ENCODE measurements around the gene PVR.

PVR gene

DNA sequence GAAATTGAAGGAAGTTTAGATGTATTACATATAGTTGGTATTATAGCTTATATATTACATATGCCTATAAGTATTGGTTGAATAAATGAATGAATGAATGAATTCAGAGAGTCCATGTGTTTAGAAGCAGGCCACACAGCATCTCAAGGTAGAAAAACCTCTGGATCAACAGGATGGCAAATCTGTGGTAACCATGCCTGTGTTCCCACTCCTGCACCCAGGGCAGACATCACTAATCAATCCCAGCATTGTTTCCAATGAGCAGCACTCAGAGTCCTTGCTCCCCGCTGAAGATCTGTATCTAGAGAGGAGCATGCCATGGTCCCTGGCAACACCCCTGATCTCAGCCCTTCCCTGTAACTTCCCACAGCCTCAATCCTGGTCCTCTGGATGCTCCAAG, 28.5 kb downstream of the PVR start:
- H3K4me3 ChIP-seq (ENCODE audit: low read depth, low read length) = no peak overlapping the region
- DNase-seq (ENCODE audit: low read depth) = no peak
- TF ChIP-seq, protein P1, sequence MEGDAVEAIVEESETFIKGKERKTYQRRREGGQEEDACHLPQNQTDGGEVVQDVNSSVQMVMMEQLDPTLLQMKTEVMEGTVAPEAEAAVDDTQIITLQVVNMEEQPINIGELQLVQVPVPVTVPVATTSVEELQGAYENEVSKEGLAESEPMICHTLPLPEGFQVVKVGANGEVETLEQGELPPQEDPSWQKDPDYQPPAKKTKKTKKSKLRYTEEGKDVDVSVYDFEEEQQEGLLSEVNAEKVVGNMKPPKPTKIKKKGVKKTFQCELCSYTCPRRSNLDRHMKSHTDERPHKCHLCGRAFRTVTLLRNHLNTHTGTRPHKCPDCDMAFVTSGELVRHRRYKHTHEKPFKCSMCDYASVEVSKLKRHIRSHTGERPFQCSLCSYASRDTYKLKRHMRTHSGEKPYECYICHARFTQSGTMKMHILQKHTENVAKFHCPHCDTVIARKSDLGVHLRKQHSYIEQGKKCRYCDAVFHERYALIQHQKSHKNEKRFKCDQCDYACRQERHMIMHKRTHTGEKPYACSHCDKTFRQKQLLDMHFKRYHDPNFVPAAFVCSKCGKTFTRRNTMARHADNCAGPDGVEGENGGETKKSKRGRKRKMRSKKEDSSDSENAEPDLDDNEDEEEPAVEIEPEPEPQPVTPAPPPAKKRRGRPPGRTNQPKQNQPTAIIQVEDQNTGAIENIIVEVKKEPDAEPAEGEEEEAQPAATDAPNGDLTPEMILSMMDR (IDR thresholded peaks at IDR 0.05; ENCODE audit: insufficient read depth, low read depth, low read length, missing control alignments) = no peak

DNA sequence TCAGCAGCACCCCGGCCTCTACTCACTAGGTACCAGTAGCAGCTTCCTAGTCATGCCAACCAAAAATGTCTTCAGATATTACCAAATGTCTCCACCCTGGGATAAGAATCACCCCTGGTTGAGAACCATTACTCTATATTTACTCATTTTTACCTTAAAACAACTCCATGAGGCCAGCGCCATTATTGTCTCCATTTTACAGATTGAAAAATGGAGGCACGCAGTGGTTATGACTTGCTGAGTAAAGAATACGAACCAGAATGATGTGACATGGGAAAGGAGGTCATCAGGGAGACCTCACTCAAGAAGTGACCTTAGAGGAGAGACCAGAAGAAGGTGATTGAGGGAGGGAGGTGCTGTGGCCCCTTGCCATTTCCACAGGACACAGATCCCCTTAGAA, 29.8 kb downstream of the PVR start:
- TF ChIP-seq, protein P1 (IDR thresholded peaks at IDR 0.05; ENCODE audit: insufficient read depth, low read depth, low read length, missing control alignments) = no peak
- H3K4me3 ChIP-seq (ENCODE audit: low read depth, low read length) = no peak overlapping the region
- no peak for DNase-seq (ENCODE audit: low read depth)

DNA sequence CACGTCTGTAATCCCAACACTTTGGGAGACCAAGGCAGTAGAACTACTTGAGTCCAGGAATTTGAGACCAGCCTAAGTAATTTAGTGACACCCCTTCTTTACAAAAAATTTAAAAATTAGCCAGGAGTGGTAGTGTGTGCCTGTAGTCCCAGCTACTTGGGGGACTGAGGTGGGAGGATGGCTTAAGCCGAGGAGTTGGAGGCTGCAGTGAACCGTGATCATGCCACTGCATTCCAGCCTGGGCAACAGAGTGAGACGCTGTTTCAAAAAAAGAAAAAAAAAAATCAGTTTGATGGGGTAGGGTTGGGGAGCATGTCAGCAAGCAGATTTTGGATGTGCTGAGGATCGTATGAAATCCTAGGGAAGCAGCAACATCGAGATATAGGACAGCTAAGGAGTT, 31.8 kb downstream of the PVR start:
- H3K4me3 ChIP-seq (ENCODE audit: low read depth, low read length) = no peak overlapping the region
- TF ChIP-seq, protein P1 (IDR thresholded peaks at IDR 0.05; ENCODE audit: insufficient read depth, low read depth, low read length, missing control alignments) = no peak
- no peak for DNase-seq (ENCODE audit: low read depth)

DNA sequence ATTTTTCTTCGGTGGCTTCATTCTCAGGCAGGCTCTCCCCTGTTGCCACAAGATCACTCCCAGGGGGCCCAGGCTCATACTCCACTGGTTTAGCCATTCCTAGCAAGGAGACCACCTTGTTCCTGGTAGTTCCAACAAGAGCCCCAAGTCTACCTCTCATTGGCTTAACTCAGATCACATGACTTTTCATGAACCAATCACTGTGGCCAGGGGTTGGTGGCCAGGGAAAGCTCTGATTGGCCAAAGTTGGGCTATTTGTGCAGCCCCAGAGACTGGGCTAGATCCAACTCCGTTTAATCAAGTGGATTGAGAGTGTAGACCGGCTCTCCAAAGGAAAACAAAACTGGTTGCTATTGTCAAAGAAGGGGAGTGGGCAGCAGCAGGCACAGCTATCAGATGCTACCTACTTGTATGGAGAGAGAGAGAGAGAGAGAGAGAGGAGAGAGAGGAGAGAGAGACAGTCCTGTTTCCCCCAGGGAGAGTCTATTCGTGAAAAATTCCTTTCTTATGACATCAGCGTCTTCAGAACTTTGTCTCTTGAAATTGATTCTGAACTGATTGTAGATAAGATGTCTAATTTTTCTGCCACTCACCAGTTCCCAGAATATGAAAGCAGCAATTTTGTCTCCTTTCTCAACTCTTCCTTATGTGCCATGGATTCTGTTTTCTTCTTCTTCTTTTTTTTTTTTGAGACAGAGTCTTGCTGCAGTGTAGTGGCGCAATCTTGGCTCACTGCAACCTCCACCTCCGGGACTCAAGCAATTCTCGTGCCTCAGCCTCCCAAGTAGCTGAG, 33.5 kb downstream of the PVR start:
- H3K4me3 ChIP-seq (ENCODE audit: low read depth, low read length) = no peak overlapping the region
- peak; percentile 28 for DNase-seq (ENCODE audit: low read depth)

DNA sequence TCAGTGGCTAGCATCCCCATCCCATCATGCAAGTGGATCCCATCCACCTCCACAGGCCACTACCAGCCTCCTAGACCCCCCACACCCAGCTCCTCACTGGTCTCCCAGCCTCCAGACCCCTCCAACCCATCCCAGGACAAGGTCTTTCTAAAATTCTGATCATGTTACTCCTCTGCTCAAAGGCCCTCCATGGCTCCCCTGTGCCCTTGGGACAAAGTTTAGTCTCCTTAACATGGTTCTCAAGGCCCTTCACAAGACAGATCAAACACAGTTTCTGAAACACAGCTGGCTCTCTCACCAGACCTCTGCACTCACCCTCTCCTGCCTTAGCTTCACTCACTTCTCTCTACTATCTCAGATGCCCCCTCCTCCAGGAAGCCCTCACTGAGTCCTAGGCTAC, 36.8 kb downstream of the PVR start:
- TF ChIP-seq, protein P1 (IDR thresholded peaks at IDR 0.05; ENCODE audit: insufficient read depth, low read depth, low read length, missing control alignments) = no peak
- DNase-seq (ENCODE audit: low read depth) = no peak
- no peak overlapping the region for H3K4me3 ChIP-seq (ENCODE audit: low read depth, low read length)

More for the DNA sequence above, 33.5 kb downstream of the PVR start:
- TF ChIP-seq, protein P1 (IDR thresholded peaks at IDR 0.05; ENCODE audit: insufficient read depth, low read depth, low read length, missing control alignments) = no peak

DNA sequence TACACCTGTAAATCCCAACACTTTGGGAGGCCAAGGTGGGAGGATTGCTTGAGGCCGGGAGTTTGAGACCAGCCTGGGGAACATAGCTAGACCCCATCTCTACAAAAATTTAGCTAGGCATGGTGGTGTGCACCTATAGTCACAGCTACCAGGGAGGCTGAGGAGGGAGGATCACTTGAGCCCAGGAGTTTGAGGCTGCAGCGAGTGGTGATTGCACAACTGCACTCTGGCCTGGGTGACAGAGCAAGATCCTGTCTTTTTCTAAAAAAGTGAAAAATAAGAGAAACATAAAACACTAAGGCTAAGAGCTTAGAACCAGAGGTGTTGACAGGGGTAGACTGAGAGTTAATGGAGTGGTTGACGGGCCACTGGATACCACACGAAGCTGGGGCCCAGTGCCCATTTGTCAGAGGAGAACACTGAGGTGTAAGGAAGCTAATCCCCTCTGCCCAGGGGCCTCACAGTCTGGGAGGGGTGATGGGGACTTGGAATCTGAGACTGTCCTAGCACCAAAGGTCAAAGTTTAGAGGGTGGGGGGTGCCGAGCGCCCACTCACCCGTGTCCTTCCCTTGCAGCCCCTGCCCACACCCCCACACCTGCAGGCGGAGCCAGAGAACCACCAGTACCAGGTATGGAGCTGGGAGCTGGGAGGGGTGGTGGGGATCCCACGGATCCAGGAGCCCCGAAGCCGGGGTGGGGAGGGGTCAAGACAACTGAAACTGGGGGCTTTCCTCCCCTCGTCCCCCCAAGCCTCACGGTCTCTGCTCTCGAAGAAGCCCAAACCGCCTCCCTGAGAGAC, 38.5 kb downstream of the PVR start:
- TF ChIP-seq, protein P1 (IDR thresholded peaks at IDR 0.05; ENCODE audit: insufficient read depth, low read depth, low read length, missing control alignments) = no peak
- DNase-seq (ENCODE audit: low read depth) = no peak
- H3K4me3 ChIP-seq (ENCODE audit: low read depth, low read length) = no peak overlapping the region

All from GM12865 (cell line).